Esophagus squamous epithelium (tissue), 5 donors: Measurements from ENCODE around the gene EXOC3L4. TPM values are rescaled to one million over a fixed set of nuclear protein-coding genes. Genes with fewer than 3 reads are reported as not detected.

ENCODE experiments used
- DNase-seq: peaks from one replicate; lab custom pipeline; 2025; lab: John Stamatoyannopoulos, UW
- H3K27ac ChIP-seq, 4 donors: fragments of 200-600 bp; sonication (generic); one replicate each; pipeline ENCODE4 v1.5.1; 2016 to 2019; ENCODE audit warnings: mild to moderate bottlenecking in 1 of 4
- H3K27me3 ChIP-seq, 4 donors: fragments of 200-600 bp; sonication (generic); 1 replicate in 3 of 4; 2 replicates in 1 of 4; pipeline versions ENCODE4 v1.5.1 to v1.6.0; 2017 to 2021; ENCODE audit warnings: antibody characterized with exemption in 1 of 4
- H3K36me3 ChIP-seq, 3 donors: fragments of 200-600 bp; sonication (generic); one replicate each; pipeline ENCODE4 v1.5.1; 2016 to 2019
- H3K4me1 ChIP-seq, 3 donors: fragments of 200-600 bp; sonication (generic); one replicate each; pipeline ENCODE4 v1.5.1; 2017 to 2019
- H3K4me3 ChIP-seq, 4 donors: fragments of 200-600 bp; sonication (generic); 1 replicate in 3 of 4; 2 replicates in 1 of 4; pipeline ENCODE4 v1.5.1; 2016 to 2019; ENCODE audit warnings: mild to moderate bottlenecking in 2 of 4, moderate library complexity in 1 of 4
- H3K9me3 ChIP-seq, 3 donors: fragments of 200-600 bp; sonication (generic); one replicate each; pipeline ENCODE4 v1.5.1; 2016 to 2019
- POLR2A ChIP-seq, 4 donors: fragments of 450-650 bp; IDR thresholded peaks; one replicate each; pipeline ENCODE4 v1.6.1; 2017; ENCODE audit warnings: antibody characterized with exemption in 4 of 4, mild to moderate bottlenecking in 4 of 4, moderate library complexity in 3 of 4
- WGBS, 2 donors: methylation state at CpG; one replicate each; pipeline ENCODE4 v1.1.5; 2018; 5-methylcytosine and 5-hydroxymethylcytosine counted together
- intact Hi-C: fragments of 100-400 bp; cut with DNase I; formaldehyde crosslinking; loops from one replicate; pipeline ENCODE4 v1.15.0; 2022
- total RNA-seq, 4 donors: library from RNA; depleted of rRNA; stranded (reverse); fragments of >200 nt; gene quantifications; one replicate each; pipeline ENCODE4 v1.1.0, GENCODE V29; 2016
- TF ChIP-seq, protein P1 (sequence below), 6 experiments: fragments of 450-650 bp in 4 of 6; fragments of 200-600 bp in 2 of 6; sonication (generic) in 2 of 6; IDR thresholded peaks; one replicate each; pipeline ENCODE4 v1.5.1; 2016 to 2019; ENCODE audit warnings: antibody characterized with exemption in 6 of 6, mild to moderate bottlenecking in 4 of 6, moderate library complexity in 4 of 6
- donor health status: DM: yes; HTN: yes; CAD: no.

EXOC3L4 gene
- total RNA-seq, 4 donors from 2014 or later, result 1.00 TPM; not detected in 3

DNA sequence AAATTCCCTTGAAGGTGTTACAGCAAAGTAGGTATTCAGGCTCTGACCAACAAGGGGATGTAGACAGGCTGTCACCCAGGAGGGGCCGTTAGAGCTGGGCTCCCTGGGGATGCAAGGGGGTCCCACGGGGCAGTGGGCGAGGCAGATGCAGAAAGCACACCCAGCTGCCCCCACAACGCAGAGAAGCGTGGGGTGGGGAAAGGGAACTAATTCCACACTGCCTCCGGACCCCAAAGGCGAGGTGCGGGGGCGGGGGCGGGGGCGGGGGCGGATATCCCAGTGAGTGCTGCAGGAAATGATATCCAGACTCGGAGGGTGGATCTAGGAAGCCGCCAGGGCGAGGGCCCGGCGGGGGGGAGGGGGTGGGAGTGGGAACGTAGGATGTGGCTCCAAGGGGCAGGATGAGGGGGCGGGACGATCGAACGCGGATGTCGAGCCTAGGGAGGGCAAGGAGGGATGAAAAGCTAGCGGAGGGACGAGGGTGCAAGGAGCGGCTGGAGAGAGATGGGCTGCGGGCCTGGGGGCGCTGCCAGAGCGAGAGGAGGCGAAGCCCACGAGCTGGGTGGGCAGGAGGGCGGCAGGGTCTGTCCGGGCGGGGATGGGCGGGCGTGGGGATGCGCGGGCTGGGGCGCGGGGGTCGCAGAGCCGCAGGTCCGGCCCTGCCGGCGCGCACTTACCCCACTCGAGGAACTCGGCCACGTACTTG lies 38.0 kb upstream of the EXOC3L4 start:
- DNase-seq, result no peak
- peaks cover 24 to 72% (median 29%) of the 10 kb centered on the region in 3 donors for H3K4me1 ChIP-seq

DNA sequence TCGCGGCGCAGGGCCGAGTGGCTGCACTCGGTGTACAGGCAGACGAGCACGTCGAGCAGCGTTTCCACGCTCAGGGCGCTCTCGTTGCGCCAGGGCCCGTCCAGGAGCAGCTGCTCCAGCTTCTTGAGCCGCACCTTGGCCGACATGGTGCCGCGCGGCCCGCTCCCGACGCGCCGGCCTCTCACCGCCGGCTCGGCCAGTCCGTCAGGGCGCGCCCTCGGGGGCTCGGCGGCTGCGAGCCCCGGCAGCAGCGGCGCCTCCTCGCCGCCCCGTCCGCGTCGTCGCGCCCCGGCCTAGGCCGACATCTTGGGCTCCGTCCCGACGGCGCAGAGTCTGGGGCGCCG lies 37.5 kb upstream of the EXOC3L4 start:
- Histone ChIP-seq H3K4me3 (peak overlapping the region; percentile 69 to 86 (median 78)), H3K36me3 (no peaks in the 10 kb centered on the region), H3K9me3 (no peaks in the 10 kb centered on the region), H3K4me1 (peaks cover 24 to 68% (median 26%) of the 10 kb centered on the region in 3 donors), H3K27me3 (no peaks in the 10 kb centered on the region), H3K27ac (peak overlapping the region; percentile 93 to 99 (median 98))
- intact Hi-C loops, result no loop called here
- peak in 1 of 4 donors; percentile 38 for TF ChIP-seq POLR2A (IDR thresholded peaks at IDR 0.05)
- TF ChIP-seq, protein P1, sequence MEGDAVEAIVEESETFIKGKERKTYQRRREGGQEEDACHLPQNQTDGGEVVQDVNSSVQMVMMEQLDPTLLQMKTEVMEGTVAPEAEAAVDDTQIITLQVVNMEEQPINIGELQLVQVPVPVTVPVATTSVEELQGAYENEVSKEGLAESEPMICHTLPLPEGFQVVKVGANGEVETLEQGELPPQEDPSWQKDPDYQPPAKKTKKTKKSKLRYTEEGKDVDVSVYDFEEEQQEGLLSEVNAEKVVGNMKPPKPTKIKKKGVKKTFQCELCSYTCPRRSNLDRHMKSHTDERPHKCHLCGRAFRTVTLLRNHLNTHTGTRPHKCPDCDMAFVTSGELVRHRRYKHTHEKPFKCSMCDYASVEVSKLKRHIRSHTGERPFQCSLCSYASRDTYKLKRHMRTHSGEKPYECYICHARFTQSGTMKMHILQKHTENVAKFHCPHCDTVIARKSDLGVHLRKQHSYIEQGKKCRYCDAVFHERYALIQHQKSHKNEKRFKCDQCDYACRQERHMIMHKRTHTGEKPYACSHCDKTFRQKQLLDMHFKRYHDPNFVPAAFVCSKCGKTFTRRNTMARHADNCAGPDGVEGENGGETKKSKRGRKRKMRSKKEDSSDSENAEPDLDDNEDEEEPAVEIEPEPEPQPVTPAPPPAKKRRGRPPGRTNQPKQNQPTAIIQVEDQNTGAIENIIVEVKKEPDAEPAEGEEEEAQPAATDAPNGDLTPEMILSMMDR (IDR thresholded peaks at IDR 0.05), result no peak
- no peak for DNase-seq
- 0% methylated on average over 3 of the region's 53 CpGs; no CpG with 5 or more reads in 1 of the 2 donors for WGBS, 2 donors

More for the DNA sequence above, 38.0 kb upstream of the EXOC3L4 start:
- Histone ChIP-seq H3K9me3 (no peaks in the 10 kb centered on the region), H3K27me3 (no peaks in the 10 kb centered on the region), H3K36me3 (no peaks in the 10 kb centered on the region), H3K27ac (peak overlapping the region; percentile 93 to 99 (median 98)), H3K4me3 (peak overlapping the region; percentile 69 to 86 (median 78))
- 3 to 7% methylated on average over 21 to 27 of the region's 50 CpGs for WGBS, 2 donors
- TF ChIP-seq, protein P1 (IDR thresholded peaks at IDR 0.05), result no peak
- TF ChIP-seq POLR2A (IDR thresholded peaks at IDR 0.05), result peak in 1 of 4 donors; percentile 12
- intact Hi-C loops, result no loop called here

DNA sequence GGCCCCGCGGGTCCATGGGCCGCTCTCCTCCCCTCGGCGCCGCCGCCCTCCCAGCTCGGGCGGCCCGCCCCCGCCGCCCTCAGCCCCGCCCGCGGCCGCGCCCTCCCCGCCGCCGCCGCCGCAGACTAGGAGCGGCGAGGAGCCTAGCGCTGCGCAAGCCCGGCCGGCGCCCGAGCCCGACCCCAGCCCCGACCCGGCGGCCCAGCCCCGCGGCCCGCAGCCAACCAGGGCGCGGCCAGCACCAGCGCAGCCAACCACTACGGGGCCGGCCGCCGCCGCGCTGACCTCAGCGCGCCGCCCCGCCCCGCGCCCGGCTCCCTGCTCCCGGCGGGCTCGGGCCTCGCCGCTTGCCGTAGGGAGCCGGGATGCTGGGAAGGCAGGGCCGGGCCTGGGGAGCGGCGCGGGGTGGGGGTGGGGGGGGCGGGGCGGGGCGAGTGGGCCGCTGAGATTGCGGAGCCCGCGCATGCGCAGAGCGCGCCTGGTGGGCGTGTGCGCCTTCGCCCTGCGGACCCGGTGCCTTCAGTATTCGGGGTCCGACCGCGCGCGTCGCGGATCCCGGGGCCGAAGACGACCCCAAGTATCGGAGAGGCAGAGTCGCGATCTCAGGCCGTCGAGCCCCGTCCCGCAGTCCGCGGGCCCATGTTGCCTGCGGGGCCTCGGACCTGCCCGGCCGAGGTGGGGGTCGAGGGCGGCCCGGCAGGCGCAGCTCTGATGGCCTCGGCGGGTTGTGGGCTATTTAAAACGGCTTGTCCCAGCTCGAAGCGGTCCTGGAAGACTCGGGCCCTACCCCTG lies 37.0 kb upstream of the EXOC3L4 start, which contains the start of gene CDC42BPB:
Gene CDC42BPB (minus strand): TSS at position 178 of the 792 bp plus-strand sequence. CDS start 376 bp downstream, outside the sequence.
- H3K4me1 ChIP-seq, result peaks cover 24 to 68% (median 26%) of the 10 kb centered on the region in 3 donors

DNA sequence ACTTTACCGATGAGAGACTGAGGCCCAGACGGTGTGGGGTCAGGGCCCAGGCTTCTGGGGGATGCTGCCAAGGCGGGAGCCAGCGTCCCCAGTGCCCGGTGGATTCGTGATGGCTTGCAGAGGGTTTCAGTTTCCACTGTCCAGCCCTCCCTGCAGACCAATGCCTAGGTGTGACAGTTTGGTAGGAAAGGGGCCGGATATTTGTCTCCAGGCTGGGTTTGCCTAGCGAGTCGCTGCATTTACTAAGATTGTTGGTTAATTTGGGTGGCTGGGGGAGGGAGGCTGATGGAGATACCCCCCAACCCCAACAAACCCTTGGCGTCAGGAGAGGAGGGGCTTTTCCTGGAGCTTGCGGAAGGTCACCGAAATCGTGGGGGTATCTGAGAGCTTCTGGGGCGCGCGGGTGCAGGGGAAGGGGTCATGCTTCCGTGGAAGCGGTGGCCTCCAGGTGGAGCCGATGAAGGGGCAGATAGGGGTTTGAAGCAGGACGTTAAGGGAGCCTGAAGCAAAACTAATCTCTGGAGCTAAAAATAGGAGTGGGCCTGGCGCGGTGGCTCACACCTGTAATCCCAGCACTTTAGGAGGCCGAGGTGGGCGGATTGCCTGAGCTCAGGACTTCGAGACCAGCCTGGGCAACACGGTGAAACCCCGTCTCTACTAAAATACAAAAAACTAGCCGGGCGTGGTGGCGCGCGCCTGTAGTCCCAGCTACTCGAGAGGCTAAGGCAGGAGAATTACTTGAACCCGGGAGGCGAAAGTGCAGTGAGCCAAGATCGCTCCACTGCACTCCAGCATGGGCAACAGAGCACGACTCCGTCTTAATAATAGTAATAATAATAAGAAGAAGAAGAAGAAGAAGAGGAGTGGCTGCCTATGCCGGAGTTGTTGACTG lies 36.1 kb upstream of the EXOC3L4 start:
- intact Hi-C loops, result no loop called here
- no peaks in the 10 kb centered on the region for H3K36me3 ChIP-seq
- H3K4me3 ChIP-seq, result peak overlapping the region; percentile 71 to 90 (median 86)
- TF ChIP-seq, protein P1 (IDR thresholded peaks at IDR 0.05), result no peak
- no peaks in the 10 kb centered on the region for H3K27me3 ChIP-seq
- no peaks in the 10 kb centered on the region for H3K9me3 ChIP-seq
- peak overlapping the region; percentile 93 to 99 (median 98) for H3K27ac ChIP-seq
- no peak for DNase-seq
- peaks cover 24 to 62% (median 26%) of the 10 kb centered on the region in 3 donors for H3K4me1 ChIP-seq
- WGBS, 2 donors, result 41 to 59% methylated on average over 23 to 33 of the region's 39 CpGs

More for the DNA sequence above, 37.0 kb upstream of the EXOC3L4 start, which contains the start of gene CDC42BPB:
- WGBS, 2 donors, result no CpG with 5 or more reads among the region's 113 CpGs
- TF ChIP-seq, protein P1 (IDR thresholded peaks at IDR 0.05), result peak in 1 of 6 experiments; percentile 4
- TF ChIP-seq POLR2A (IDR thresholded peaks at IDR 0.05), result peak in 1 of 4 donors; percentile 74
- Histone ChIP-seq H3K4me3 (peak within 1 kb of the TSS; percentile 71 to 90 (median 86)), H3K27ac (peak within 1 kb of the TSS; percentile 93 to 99 (median 98)), H3K9me3 (no peaks in the 10 kb centered on the region), H3K36me3 (no peaks in the 10 kb centered on the region), H3K27me3 (no peaks in the 10 kb centered on the region)
- no peak for DNase-seq
- intact Hi-C loops, result no loop called here
